HG02970 (cell line): Measurements from ENCODE around the gene NDUFAF8.

Source experiments
- ATAC-seq: cut with Tn5 transposase; IDR thresholded peaks from one replicate; pipeline ENCODE4 v1.9.1; 2021; ENCODE audit warnings: mild to moderate bottlenecking, moderate library complexity, moderate number of reproducible peaks; ENCODE audit not compliant: unreplicated experiment, low FRiP score

Gene NDUFAF8

DNA sequence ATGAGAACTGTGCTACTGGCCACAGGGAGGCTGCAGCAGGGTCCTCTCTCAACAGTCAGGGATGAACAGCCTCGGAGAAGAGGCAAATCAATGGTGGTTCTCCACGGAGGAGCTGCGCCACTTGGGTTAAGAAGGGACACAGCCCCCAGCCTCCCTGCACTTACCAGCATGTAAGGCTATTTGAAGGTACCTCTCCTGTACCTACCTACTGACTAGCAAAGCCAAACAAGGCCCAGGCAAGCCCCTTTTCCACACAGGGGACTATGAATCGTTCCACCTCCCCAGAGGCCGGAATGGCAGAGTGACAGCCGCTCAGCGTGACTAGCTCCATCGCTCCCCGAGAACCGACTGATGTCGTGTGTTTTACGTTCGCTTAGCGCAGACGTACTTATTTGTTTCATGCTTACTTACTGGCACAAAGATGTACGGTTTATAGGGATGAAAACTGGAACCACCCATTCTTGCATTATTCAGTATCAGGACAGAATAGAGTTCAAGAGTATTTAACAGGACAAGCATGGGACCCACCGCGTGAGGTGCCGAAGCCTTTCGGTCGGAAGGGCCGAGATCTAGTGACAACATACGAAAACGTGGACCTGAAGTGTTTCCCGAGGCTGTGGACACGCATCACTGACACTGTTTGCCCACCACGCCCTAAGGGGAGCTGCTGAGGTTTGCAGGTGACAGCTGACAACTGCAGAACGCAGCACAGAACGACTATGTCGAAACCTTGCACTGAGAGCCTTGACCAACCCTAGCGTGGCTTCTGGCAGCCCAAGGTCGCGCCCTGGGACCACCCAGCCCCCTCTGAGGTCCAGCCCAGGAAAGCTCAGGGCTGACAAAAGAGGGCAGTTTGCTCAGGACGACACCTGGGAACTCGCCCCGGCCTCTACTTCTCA is 1.3 kb upstream of the NDUFAF8 start:
- no peak for ATAC-seq

GRCh38 chr17:81238490-81238814 is 666 bp upstream of the NDUFAF8 start:
- ATAC-seq: peak; percentile 1

GRCh38 chr17:81239714-81240555 is 817 bp downstream of the NDUFAF8 start:
- ATAC-seq: no peak

DNA sequence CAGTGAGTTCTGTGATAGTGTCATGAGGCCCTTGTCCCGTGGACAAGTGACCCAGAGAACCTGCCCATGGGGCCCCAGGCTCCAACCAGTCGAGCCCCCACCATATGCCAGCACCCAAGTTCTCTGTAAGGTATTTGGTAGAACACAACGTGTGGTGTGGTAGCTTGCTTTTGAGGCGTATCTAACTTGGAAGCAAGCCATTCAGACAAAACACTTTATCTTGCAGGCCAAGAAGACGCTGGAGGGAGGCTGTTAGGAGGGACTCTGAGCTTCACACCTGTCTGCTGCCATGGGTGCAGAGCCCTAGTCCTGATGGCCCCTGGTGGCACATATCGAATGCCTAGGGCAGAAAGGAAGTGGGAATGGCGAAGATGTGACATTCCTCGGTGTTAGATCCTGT is 1.6 kb downstream of the NDUFAF8 start:
- ATAC-seq: no peak

GRCh38 chr17:81241203-81241602 is 2.1 kb downstream of the NDUFAF8 start:
- no peak for ATAC-seq

DNA sequence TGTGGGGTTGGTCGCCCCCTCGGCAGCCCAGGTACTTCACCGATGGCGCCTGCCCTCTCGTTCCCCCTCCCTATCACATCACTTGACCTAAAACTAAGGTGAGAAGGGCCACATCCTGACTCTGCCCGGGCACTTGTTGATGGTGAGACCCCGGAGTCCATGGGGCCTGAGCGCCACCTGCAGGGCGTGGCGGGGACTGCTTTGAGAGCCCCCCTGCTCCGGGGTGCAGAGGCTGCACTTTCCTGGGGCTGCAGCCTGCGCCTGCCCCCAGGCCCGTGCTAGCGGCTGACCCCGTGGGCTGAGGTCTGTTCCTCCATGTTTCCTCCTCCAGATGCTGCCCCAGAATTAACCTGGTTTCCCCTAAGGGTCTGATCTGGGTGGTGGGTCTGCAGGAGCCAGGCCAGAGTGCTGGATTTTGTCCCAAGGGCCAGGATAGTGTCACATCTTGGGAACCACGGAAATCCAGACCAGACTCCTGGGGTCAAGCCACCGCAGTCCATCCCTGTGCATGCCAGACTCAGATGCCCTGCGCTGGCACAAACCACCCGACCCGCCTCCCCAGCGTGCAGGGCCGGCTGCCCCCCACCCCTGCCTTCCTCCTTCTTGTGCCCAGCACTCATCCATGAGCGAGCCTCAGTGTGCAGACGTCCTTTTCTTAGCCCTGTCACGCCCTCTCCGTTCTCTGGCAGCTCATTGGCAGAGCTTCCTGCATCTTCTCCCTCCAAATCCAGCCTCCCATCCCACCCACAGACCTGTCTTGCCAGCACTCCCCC is 2.7 kb downstream of the NDUFAF8 start:
- no peak for ATAC-seq

GRCh38 chr17:81242421-81243332 is 3.6 kb downstream of the NDUFAF8 start:
- ATAC-seq: no peak

- ATAC-seq: no peak
These were observed 4.2 kb downstream of the NDUFAF8 start for GRCh38 chr17:81243333-81243664.

DNA sequence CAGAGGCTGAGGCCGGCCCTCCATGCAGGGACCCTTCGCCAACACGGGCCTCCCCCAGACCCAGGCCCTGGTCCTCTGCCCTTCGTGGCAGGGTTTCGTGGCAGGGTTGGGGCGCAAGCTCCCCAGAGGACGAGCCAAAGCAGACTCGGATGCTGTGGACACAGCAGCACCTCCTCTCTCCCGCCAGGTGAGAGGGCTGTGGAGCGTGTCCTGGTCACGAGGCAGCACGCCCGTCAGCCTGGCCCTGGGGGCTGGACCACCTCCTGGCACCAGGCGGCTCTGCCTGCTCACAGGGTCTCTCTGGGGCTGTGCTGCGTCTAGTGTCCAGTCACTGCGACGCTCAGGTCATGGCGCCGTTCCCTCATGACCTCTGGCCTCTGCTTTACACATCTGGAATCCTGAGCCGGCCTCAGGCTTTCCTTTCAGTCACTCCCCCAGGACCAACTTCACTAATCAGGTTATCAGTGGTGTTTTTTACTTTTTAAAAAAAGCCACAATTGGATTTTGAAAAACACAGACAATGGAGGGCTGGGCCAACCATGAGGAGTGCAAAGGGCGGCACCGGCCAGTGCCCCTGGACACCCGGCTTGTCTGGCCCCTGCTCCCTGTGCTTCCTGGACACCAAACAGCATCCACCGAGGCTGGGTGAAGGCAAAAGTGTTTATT is 5.4 kb downstream of the NDUFAF8 start:
- ATAC-seq: no peak

DNA sequence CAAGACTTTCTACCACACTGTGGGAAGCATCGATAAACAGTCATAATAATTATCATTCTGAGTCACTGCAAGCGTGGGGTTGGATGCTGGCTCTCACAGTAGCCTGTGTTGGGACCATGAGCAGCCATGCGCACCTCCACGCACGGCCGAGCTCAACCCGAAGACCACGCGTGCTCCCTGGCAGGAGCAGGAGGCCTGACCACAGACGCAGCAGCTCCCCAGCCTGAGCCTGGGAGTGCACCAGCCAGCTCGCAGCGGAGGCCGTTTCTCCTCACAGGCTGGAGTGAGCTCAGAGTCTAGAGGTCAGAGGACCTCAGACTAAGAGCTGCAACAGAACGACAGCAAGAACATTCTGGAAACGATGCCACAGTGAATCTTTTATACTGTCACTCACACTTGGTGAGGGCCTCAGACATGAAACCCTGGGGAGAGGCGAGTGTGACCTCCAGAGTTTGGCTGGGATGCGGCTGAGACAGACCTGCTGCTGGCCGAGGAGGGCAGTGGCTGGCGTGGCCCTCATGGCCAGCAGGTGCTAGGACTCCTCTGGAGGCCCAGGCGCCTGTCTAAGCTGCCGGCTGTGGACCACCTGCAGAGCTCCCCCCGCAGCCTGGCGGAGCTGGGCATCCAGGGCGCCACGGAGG is 6.0 kb downstream of the NDUFAF8 start:
- no peak for ATAC-seq

DNA sequence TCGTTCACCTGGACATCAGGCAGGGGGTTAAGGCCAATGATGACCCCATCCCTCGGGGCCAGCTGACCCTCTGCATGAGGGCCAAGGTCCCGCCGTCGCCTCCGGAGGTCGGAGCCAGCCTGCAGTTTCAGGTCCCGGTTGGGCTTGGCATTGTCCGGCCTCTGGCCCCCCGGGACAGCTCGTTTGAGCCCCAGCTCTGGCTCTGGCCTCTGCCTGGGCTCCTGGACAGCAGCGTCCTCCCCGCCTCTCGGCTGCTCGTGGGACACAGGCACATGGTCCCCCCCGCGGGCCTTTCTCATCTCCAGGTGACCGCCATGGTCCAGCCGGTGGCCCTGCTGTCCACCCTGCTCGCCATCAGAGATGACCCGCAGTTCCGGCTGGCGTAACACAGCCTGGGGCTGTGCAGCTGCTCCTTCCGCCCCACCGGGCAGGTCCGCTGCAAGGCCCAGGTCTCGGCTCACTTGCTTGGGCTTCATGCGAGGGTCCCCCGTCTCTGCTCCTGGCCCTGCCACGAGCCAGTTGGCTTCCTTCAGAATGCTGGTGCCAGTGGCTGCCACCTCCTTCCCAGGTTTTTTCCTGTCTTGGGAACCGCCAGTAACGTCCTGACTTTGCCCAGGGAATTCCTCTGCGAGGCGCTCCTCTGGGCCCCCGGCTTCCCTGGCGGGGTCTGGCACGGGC is 6.7 kb downstream of the NDUFAF8 start:
- no peak for ATAC-seq

DNA sequence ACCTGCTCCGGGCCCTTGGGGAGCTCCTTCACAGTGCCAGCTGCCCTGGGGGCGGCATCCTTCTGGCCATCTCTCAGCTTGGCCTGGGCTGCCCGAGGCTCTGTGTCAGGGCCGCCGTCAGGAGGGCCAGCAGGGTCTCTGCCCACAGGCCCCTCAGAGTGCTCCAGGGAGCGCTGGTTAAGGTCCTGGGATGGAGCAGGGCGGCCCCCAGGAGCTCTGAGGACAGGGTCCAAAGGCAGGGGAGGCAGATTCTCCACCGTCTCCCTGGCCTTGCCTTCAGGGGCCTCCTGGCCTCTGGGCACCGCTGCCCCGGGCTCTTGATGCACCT is 7.2 kb downstream of the NDUFAF8 start:
- ATAC-seq: no peak

DNA sequence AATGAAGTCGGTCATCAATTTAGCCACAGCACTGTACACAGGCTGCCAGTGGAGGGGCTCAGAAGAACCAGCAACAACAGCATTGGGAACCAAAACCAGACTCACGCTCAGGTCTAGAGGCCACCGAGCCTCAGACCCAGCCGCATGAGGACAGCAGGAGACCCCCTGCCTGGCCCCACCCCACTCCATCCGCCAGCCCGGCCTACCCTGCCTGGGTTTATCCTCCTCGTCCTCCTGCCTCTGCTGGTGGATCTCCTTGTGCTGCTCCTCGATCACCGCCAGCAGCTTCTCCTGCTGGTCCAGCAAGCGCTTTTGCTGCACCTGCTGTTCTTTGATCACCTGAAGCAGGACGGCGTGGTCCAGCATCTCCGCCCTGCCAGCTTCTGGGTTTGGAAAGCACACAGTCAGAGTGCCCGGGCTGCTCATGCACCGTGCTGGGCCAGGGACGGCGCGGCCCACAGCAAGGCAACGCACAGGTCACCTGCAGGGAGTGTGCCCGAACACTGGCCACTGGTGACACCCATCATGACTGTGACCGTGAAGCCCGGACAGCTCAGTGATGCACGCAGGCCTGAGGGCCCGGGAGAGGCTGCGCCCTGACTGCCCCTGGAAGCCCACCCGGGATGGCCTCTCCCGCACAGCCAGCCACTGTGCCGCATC is 7.7 kb downstream of the NDUFAF8 start:
- ATAC-seq: no peak

DNA sequence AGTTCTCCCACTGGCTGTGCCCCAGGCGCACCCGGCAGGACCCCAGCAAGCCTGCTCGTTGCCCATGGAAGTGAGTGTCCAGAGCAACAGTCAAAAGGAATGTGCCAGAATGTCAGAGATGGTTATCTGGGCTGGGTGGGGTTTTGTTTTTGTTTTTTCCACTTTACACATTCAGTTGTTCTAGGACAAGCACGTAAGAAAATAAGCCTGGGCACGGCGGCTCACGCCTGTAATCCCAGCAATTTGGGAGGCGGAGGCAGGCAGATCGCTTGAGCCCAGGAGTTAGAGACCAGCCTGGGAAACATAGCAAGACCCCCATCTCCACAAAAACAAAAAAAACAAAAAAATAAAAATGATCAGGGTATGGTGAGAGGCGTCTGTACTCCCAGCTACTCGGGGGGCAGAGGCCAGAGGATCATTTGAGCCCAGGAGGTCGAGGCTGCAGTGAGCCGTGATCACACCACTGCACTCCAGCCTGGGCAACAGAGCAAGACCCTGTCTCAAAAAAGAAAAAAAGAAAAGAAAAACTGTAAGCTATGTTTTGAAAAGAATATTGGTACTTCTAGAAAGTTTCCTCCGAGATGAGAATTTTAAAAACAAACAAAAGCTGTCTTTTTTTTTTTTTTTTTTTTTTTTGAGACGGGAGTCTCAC is 8.3 kb downstream of the NDUFAF8 start:
- ATAC-seq: no peak

GRCh38 chr17:81248649-81249048 is 9.5 kb downstream of the NDUFAF8 start:
- ATAC-seq: no peak

DNA sequence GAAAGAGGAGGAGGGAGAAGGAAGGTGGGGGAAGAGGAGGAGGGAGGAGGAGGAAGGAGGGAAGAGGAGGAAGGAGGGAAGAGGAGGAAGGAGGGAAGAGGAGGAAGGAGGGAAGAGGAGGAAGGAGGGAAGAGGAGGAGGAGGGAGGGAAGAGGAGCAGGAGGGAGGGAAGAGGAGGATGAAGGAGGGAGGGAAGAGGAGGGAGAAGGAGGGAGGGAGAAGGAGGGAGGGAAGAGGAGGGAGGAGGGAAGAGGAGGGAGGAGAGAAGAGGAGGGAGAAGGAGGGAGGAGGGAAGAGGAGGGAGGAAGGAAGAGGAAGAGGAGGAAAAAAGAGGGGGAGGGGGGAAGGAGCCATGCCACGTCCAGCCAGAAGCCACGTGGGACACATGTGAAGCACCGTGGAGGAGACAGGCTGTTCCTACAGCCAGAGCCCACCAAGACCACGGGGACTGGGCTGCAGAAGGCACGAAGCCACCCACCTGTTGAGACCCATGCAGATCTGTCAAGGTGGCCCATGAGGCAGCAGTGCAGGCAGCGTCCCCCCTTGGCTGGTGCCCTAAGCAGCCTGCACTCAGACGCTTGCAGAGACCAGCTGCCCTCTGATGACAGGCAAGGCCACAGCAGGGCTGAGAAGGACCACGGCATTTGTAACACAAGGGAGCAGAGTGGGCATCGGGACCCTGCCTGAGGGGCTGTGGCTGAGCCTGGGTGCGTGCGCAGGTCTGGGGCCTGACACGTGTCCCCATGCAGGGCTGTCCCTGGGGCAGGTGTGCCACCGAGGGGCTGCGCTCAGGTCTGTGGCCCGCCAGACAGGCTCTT is 10.3 kb downstream of the NDUFAF8 start:
- ATAC-seq: no peak
